ENCODE measurements around the gene GALNT17.

Gene GALNT17

DNA sequence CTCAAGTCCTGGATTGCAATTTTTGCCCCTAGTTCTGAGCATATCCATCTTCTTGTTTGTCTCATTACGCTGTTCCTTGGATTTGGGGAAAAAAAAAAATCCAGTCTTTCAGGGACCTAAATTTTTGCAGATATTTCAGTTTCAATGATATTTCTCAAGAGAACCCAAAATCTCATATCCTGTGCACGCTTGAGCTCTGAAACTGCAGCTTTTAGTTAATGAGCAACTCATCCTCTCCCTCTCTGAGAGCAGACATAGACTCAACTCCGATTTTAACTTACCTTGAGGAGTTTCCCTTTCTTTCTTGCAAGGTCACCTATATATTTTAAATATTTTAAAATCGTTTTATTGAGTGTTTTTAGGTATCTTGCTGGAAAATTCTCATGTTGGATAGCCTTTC lies 200.3 kb downstream of the GALNT17 start:
- TF ChIP-seq CTCF (IDR thresholded peaks at IDR 0.05; ENCODE audit: extremely low read depth, missing control alignments) = no peak
- no peak for DNase-seq (ENCODE audit: low spot score)

DNA sequence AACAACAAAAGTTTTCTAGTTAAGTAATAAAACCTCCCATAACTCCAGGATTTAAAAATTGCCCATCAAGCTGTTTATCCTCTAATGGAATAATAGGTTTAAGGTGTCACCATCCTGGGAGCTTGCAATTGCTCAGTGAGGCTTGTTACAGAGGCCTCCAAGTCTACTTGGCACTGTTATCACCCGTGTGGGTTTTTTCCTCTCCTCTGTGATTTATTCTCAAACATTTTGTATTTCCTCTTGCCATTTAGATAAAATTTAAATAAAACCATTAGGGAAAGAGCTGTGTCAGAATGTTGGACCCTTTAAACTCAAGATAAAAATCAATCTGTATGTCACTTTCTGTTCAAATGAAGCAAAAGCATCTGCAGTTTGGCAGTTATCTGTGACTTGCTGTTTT lies 202.6 kb downstream of the GALNT17 start:
- DNase-seq (ENCODE audit: low spot score) = no peak
- no peak for TF ChIP-seq CTCF (IDR thresholded peaks at IDR 0.05; ENCODE audit: extremely low read depth, missing control alignments)

DNA sequence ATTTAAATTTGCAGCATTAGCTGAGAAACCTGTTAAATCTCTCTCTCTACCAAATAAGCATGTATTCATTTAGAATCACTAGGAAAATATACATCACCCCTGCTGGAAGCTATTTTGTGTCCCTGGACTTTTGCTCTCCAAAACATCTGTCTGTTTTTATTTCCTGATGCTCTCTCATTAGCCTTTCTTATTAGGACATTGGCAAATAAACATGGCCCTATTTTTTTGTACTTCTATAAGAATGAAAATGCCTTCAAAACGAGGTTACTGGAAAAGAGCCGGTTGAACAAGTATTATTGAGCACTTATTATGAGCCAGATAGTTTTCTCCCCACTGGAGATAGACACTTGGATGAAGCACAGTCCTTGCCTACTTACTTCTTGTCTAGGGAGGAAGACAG lies 206.9 kb downstream of the GALNT17 start:
- no peak for DNase-seq (ENCODE audit: low spot score)
- TF ChIP-seq CTCF (IDR thresholded peaks at IDR 0.05; ENCODE audit: extremely low read depth, missing control alignments) = no peak

GRCh38 chr7:71339924-71340323 lies 208.0 kb downstream of the GALNT17 start:
- no peak for DNase-seq (ENCODE audit: low spot score)
- TF ChIP-seq CTCF (IDR thresholded peaks at IDR 0.05; ENCODE audit: extremely low read depth, missing control alignments) = no peak

- TF ChIP-seq CTCF (IDR thresholded peaks at IDR 0.05; ENCODE audit: extremely low read depth, missing control alignments) = no peak
- no peak for DNase-seq (ENCODE audit: low spot score)
Observed at GRCh38 chr7:71342202-71342601, 210.3 kb downstream of the GALNT17 start.

GRCh38 chr7:71343039-71343438 lies 211.1 kb downstream of the GALNT17 start:
- no peak for DNase-seq (ENCODE audit: low spot score)

DNA sequence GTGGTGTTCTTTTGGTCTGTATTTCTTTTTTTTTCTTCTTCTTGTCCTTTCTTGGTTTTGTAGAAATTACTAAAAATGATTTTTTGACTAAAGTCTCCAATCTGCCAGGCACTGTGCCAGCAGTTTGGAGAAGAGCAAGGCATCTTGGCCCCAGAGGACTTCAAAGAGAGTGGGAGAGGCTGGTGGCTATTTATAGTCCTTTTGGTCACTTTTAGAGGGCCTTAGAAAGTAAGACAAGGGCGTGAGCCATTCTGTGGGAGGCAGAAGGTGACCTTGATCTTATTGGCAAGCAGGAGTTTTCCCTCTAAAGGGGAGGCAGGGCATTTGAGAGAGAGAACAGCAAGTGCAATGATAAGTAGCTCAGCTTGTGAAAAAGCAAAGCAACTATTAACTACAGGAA lies 211.9 kb downstream of the GALNT17 start:
- no peak for DNase-seq (ENCODE audit: low spot score)
- no peak for TF ChIP-seq CTCF (IDR thresholded peaks at IDR 0.05; ENCODE audit: extremely low read depth, missing control alignments)

More at GRCh38 chr7:71343039-71343438, 211.1 kb downstream of the GALNT17 start:
- TF ChIP-seq CTCF (IDR thresholded peaks at IDR 0.05; ENCODE audit: extremely low read depth, missing control alignments) = no peak

Measured in GM20000 (cell line).